A204.1 (cell line): ENCODE results near the gene WFDC6.

ENCODE experiments used
- FAIRE-seq: peaks from 2 replicates; lab custom pipeline; 2012; peaks lifted over from hg19 to GRCh38; lab: Jason Lieb, UNC

Gene WFDC6

DNA sequence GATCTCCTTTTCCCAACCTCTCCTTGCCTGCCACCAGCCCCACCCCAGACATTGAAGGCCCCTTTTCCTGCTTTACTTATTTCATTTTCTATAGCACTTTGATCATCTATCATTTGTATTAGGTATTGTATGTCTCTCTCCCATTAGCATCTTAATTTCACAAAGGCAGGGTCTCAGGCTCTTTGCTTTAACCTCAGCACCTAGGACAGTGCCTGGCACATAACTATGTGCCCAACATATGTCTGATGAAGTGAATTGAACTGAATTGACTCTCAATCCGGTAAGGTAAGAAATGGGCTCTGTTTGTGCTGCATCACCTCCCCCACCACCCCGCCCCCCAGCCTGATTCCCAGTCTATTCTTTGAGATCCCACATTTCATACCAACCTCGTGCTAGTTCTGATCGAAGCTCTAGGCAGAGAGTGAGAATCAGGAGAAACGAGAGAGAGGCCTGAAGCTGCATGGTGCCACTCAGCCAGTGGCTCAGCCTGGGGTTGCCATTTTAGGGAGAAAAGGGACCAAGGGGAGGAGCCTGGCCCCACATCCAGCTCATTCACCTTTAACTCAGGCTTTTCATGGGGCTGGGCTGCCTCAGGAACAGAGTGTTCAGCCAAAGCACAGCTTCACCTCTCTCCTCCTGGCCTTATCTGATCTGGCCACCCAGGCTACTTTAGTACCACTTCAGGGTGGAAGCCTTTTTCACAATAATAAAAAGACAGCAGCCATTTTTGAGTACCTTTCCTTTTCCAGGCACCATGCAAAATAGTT is 24.0 kb downstream of the WFDC6 start, which contains the start of gene SPINT3:
Gene SPINT3 (minus strand): TSS at position 476 of the 767 bp plus-strand sequence. CDS start 14 bp downstream, at position 462.
- FAIRE-seq: no peak

DNA sequence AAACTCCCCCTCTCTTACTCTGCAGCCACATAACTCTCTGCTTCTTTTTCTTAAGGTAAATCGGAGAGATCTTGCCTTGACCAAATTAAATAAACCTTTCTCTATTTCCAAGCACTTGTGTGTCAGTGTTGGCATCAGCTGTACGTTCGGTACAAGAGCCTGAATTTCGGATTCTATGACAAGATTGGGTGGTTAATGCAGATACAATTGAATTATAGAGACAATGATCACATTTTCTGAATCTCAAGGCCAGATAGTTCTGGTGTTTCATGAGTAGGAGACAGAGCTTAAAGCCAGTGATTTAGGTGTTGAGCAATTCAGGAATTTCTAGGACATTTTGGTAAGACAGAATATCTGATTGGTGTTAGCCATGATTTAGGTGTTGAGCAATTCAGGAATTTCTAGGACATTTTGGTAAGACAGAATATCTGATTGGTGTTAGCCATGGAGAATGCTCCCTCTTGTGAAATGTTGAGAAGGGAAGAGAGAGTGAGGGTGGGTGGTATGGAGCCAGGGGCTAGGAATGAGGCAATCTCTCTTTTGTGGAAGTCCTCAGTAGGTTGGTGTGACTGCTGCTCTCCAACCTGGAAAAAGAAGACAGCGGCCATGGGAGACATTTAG is 28.9 kb downstream of the WFDC6 start:
- FAIRE-seq: no peak

DNA sequence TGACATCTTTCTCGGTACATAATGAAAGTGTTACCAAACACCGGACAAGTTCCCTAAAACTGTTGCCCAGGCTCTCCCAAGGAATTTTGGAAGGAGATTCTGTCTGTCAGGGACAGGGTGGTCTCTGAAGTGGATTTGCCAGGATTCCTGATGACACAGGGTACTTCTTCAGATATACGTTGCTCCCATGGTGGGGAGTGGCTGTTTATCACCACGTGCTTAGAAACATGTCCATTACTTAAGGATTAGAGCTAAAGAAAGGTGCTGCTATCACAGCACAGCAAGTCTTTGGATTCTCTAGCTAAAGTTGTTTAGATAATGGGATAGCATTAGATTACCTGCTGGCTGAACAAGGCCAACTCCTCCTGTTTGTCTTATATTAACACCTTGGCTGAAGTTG is 30.2 kb downstream of the WFDC6 start:
- no peak for FAIRE-seq

DNA sequence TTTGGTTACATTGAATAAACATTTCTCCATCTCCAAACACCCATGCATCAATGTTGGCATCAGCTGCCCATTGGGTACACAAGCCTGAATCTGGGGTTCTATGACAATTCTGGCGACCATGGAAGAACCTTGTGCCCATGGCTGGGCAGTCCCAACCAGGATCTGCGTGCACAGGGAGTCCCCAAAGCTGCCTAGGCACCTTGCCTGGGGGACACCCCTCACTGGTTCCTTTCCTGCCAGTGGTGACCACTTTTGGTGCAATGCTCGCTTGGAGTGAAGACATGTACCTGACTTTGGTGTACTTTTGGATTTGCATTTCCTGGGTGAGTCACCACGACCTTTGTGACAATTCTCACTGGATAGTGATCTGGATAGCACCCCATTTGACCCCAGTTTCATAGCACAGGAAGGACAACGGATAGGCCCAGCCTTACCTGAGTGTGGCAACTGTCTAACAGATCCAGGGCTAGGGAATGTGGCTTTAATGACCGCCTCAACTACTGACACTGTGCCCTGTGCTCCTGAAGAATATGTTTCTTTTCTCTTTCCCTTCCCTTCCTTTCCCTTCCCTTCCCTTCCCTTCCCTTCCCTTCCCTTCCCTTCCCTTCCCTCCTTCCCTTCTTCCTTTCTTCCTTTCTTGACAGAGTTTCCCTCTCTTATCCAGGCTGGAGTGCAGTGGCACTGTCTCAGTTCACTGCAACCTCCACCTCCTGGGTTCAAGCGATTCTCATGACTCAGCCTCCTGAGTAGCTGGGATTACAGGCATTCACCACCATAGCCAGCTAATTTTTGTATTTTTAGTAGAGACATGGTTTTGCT is 31.0 kb downstream of the WFDC6 start:
- no peak for FAIRE-seq

DNA sequence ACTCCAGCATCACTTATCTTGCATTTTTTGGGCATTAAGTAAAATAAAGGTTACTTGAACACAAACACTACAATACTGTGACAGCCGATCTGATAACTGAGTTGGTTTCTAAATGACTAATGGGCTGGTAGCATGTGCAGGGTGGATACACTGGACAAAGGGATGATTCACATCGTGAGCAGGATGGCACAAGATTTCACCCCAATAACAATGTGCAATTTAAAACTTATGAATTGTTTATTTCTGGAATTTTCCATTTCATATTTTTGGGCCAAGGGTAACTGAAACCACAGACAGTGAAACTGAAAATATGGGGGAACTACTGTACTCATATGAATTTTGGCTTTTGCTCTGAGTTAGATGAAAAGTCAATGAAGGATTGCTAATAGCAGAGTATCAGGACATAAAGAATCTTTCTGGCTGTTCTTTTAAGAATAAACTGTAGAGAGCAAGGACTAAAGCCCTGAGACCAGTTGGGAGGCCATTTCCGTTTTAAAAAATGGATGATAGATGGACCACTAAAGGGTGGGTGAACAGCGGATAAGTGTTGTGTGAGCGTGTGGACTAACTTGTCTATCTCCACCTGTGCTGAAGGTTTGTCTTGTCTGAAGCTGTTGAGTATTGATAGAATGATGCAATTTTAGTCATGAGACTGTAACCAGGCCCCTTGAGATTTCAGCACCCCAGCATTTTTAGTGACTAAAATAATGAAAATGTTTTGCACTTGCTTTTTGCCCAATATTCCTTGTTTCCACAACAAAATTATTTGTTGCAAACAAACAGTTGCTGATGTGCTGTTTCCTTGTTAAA is 32.1 kb downstream of the WFDC6 start:
- FAIRE-seq: no peak

DNA sequence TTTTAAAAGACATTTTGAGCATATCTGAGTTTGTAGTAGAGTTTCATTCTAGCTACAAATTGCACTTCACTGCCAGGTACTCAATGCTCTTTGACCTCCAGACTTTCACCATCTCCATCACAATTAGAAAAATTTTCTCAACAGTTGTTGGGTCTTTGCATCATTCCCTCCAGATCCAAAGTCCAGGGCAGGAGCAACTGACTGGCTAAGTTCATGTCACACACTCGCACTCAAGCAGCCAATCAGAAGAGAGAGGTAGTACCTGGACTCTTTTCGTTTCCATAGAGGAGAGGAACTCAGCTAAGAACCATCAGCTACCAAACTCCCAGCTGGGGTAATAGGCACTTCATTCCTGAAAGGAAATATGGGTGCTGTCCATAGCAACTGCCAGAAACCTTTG is 32.9 kb downstream of the WFDC6 start:
- no peak for FAIRE-seq

DNA sequence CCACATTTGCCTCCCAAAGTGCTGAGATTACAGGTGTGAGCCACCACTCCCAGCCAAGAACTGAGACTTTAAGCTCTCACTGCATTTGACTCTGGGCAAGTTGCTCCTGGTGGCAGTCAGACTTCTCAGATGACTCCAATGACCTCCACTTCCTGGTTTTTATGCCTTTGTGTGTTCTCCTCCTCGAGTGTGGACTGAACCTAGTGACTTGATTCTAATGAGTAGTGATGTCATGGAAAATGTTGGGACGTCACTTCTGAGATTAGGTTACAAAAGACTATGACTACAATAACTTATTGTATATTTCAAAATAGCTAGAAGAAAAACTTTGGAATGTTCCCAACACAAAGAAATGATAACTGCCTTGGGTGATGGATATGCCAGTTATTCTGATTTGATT is 35.9 kb downstream of the WFDC6 start:
- no peak for FAIRE-seq

DNA sequence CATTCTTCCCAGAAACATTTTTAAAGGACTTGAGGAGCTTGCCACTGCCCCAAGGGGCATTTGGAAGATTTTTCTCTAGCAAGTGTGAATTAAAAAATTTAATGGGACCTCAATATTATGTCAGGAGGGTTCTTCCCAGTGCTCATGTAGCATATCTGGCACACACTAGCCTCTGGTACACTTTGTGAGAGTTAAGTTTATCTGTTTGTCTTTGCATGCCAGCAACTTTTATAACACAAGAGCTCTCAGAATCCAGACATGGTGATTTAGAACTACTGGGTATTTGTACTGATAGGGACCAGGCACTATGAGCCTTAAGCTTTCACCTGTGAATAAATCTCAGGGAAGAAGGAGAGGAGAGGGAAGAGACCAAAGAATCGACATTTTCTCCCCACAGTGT is 36.7 kb downstream of the WFDC6 start:
- FAIRE-seq: no peak

DNA sequence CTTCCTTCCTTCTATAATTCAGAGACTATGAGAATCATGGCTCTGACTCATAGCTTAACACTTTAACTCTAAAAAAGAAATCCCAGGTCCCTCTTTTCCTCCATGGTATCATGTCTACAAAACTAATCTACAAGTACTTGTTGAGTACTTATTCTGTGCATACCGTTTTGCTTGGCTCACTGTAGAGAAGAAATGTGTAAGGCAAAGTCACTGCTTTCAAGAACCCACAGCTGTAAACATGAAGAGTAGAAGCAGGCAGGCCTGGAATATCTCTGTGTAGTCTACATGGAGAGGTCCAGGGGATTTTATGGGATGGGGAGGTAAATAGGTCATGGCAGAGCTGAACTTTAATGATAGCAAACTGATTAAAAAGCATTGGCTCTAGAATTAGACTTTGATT is 37.7 kb downstream of the WFDC6 start:
- no peak for FAIRE-seq

DNA sequence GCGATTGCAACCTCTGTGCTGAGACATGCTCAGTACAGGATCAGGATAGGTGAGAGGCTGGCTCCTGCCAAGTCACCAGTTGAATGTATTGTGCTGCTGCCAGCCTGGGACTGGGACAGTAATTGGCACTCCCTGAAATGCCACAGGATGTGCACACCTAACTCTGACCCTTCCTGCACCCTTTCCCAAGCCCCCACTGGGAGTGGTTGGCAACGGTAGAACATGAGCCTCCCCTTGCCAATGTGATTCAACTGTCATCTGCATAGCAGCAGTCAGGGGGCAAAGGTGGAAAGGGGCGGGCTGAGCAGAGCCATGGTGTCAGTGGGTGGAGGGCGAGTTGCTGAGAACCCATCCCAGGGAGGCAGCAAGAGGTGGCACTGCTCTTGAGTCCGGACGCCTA is 39.3 kb downstream of the WFDC6 start:
- no peak for FAIRE-seq

DNA sequence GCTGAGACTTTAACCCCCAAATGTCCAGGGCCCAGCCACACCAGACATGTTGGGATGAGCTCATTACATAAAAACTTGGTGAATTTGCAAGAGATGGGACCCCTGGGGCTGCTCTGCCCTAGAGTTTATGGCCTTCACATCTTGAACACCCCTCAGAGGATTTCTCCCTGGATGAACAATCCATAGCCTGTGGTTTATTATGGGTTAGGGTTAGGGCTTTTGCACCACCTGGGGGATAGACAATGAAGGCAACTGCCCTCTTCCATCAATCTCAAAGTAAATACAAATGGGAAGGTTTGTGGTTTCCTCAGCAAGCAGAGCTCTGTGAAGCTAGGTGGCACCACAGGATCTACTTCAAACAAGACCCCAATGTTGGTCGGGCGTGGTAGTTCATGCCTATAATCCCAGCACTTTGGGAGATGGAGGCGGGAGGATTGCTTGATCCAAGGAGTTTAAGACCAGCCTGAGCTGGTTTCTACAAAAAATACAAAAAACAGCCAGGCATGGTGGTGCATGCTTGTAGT is 41.2 kb downstream of the WFDC6 start:
- FAIRE-seq: no peak

DNA sequence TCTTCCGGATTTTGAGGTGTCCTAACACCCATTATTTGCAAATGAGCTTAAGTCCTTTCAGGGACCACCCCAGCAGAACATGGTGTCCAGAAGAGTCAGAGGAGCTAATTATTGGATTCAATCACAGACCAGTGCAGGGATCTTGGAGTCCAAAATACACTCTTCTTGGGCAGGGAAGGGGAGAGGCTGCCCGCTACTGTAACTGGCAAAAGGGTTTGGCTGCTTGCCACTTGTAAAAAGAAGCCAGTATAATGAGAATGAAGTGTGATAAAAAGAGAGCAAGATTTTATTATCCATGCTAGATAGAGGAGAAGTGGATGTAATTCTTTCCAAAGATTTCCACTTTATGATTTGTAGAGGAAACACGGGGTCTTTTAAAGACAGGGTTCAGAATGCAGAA is 43.1 kb downstream of the WFDC6 start:
- no peak for FAIRE-seq

DNA sequence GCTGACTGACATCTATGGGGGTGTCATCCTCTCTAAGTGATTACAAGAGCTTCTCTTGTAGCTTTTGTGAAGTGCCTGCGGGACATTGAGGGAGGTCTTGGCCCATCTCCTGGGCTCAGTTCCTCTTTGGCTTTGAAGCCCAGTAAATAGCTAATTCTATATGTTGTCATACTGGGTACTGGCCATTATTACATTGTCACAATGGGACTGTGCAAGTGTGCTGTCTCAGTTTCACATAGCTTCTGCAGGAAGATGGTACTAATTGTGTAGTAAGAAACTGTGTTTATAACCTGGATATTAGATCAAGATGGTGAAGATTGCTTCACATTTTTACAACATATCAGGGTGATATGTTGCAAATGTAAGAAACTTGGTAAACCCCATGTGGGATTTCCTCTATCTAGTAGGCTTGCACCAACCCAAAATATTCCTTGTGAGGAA is 43.8 kb downstream of the WFDC6 start:
- no peak for FAIRE-seq

DNA sequence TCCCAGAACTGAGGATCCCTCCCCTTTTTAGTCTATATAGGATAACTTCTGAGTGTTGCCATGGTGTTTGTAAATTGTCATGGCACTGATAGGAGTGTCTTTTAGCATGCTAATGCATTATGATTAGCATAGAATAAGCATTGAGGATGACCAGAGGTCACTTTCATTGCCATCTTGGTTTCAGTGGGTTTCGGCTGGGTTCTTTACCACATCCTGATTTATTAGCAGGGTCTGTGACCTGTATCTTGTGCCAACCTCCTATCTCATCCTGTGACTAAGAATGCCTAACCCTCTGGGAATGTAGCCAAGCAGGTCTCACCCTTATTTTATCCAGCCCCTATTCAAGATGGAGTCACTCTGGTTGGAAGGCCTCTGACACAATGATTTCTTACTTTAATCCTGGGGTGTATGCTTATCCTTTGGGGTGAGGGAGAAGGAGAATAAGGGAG is 50.2 kb downstream of the WFDC6 start:
- no peak for FAIRE-seq

DNA sequence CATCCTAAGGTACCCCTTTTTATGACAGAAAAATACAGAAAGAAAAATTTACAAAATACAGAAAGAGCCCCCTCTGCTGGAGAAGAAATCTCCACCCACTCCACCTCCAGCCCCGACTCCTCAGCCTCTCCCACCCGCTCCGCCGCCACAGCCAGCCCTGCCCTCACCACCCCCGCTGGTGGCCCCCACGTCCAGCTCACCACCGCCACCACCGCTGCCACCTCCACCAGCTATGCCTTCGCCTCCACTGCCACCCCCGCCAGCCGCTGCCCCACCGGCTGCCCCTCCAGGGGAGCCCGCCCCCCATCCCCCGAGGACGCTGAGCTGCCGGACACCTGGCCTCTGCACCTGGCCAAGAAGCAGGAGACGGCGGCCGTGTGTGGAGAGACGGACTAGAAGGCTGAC is 52.0 kb downstream of the WFDC6 start:
- FAIRE-seq: no peak

DNA sequence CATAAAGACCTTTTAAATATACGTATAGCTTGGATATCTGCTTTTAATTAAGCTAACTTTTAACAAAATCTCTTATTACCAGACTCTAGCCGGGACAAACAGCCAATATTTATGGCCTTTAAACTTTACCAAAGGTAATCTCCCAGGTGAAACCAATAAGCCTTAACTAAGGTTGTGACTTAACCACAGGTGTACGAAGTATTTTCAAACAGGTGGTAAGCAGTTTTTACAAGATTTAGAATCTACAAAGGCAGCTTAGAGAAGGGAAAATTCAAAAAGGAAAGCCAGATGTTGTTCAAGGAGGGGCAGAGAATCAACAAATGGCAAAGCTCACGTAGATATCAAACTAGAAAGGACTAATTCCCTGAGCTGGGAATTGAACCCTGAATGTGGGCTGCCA is 53.9 kb downstream of the WFDC6 start:
- FAIRE-seq: no peak

DNA sequence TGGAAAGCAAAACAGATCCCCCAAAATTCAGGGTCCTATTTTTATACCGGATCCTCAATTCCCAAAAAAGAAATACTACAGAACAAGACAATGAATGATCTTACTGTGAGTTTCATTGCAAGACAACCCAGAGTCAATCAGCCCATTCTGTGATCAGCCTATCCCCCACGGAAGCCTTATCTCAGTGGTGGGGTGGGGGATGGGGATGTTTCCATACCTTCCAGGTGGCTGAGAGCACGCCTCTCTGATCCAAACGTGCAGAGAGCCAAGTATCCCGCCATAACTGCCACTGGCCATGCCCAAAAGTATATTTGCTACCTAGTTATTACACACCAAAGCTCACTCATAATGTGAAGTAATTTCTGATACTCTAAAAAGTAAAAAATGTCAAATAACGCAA is 54.6 kb downstream of the WFDC6 start:
- FAIRE-seq: no peak
